Measurements from ENCODE around the gene LOXHD1.
A peak's percentile ranks its signal among the peaks of the same experiment; 100 is the strongest.

LOXHD1 gene

GRCh38 chr18:46629361-46629760 is 27.7 kb downstream of the LOXHD1 start:
- no peak for DNase-seq (ENCODE audit: low spot score)

- no peak for DNase-seq (ENCODE audit: low spot score)
These were observed 28.8 kb downstream of the LOXHD1 start for GRCh38 chr18:46628206-46628605.

- no peak for DNase-seq (ENCODE audit: low spot score)
These were observed 29.9 kb downstream of the LOXHD1 start for GRCh38 chr18:46627136-46627535.

GRCh38 chr18:46625069-46625468 is 32.0 kb downstream of the LOXHD1 start:
- DNase-seq (ENCODE audit: low spot score) = no peak

GRCh38 chr18:46624127-46624526 is 32.9 kb downstream of the LOXHD1 start:
- DNase-seq (ENCODE audit: low spot score) = no peak

GRCh38 chr18:46623541-46623940 is 33.5 kb downstream of the LOXHD1 start:
- peak; percentile 5 for DNase-seq (ENCODE audit: low spot score)

- DNase-seq (ENCODE audit: low spot score) = no peak
These were observed 34.0 kb downstream of the LOXHD1 start for GRCh38 chr18:46622999-46623398.

GRCh38 chr18:46622451-46622850 is 34.6 kb downstream of the LOXHD1 start:
- DNase-seq (ENCODE audit: low spot score) = no peak

- DNase-seq (ENCODE audit: low spot score) = no peak
These were observed 35.1 kb downstream of the LOXHD1 start for GRCh38 chr18:46621871-46622270.

- no peak for DNase-seq (ENCODE audit: low spot score)
These were observed 35.8 kb downstream of the LOXHD1 start for GRCh38 chr18:46621111-46621766.

- no peak for DNase-seq (ENCODE audit: low spot score)
These were observed 37.5 kb downstream of the LOXHD1 start for GRCh38 chr18:46619559-46619958.

GRCh38 chr18:46615720-46616119 is 41.3 kb downstream of the LOXHD1 start:
- no peak for DNase-seq (ENCODE audit: low spot score)

GRCh38 chr18:46609048-46609447 is 48.0 kb downstream of the LOXHD1 start:
- DNase-seq (ENCODE audit: low spot score) = no peak

GRCh38 chr18:46607926-46608325 is 49.1 kb downstream of the LOXHD1 start:
- no peak for DNase-seq (ENCODE audit: low spot score)

- no peak for DNase-seq (ENCODE audit: low spot score)
These were observed 55.7 kb downstream of the LOXHD1 start for GRCh38 chr18:46601141-46601805.

GRCh38 chr18:46596119-46596518 is 60.9 kb downstream of the LOXHD1 start:
- DNase-seq (ENCODE audit: low spot score) = no peak

GRCh38 chr18:46591783-46592391 is 65.1 kb downstream of the LOXHD1 start:
- no peak for DNase-seq (ENCODE audit: low spot score)

GRCh38 chr18:46590103-46590502 is 66.9 kb downstream of the LOXHD1 start:
- DNase-seq (ENCODE audit: low spot score) = no peak

GRCh38 chr18:46588971-46589660 is 67.9 kb downstream of the LOXHD1 start:
- no peak for DNase-seq (ENCODE audit: low spot score)

- DNase-seq (ENCODE audit: low spot score) = no peak
These were observed 69.4 kb downstream of the LOXHD1 start for GRCh38 chr18:46587600-46587999.

GRCh38 chr18:46583711-46584110 is 73.3 kb downstream of the LOXHD1 start:
- DNase-seq (ENCODE audit: low spot score) = no peak

GRCh38 chr18:46581648-46582047 is 75.4 kb downstream of the LOXHD1 start:
- DNase-seq (ENCODE audit: low spot score) = no peak

- DNase-seq (ENCODE audit: low spot score) = no peak
These were observed 78.0 kb downstream of the LOXHD1 start for GRCh38 chr18:46578987-46579386.
